Endothelial cell (in vitro differentiated cells): ENCODE measurements around the gene USP3. TPM values are rescaled to one million over a fixed set of nuclear protein-coding genes. Genes with fewer than 3 reads are reported as not detected.
A peak's percentile ranks its signal among the peaks of the same experiment; 100 is the strongest.
"Not testable (repeated sequence)": the region's sequence is repeated elsewhere in the genome, so short reads cannot be mapped to it uniquely, and the experiment has no call there.

ENCODE experiments used
- DNase-seq: peaks from one replicate; pipeline ENCODE4 v3.0.0; 2021; ENCODE audit warnings: low spot score
- H3K27ac Mint-ChIP-seq: one replicate; pipeline ENCODE4 v1.8.0; 2021; ENCODE audit warnings: mixed read lengths, inconsistent platforms; ENCODE audit not compliant: unreplicated experiment
- H3K27me3 Mint-ChIP-seq: one replicate; pipeline ENCODE4 v1.8.0; 2021; ENCODE audit warnings: mild to moderate bottlenecking, moderate library complexity, mixed read lengths, inconsistent platforms; ENCODE audit not compliant: unreplicated experiment
- H3K36me3 Mint-ChIP-seq: one replicate; pipeline ENCODE4 v1.8.0; 2021; ENCODE audit warnings: mild to moderate bottlenecking, low read depth, mixed read lengths, inconsistent platforms; ENCODE audit not compliant: unreplicated experiment
- H3K4me1 Mint-ChIP-seq: one replicate; pipeline ENCODE4 v1.8.0; 2021; ENCODE audit warnings: mild to moderate bottlenecking, mixed read lengths, inconsistent platforms; ENCODE audit not compliant: unreplicated experiment
- H3K4me3 Mint-ChIP-seq: one replicate; pipeline ENCODE4 v1.8.0; 2021; ENCODE audit warnings: mild to moderate bottlenecking, mixed read lengths, inconsistent platforms; ENCODE audit not compliant: unreplicated experiment
- H3K9me3 Mint-ChIP-seq: one replicate; pipeline ENCODE4 v1.8.0; 2021; ENCODE audit warnings: mixed read lengths, inconsistent platforms; ENCODE audit not compliant: unreplicated experiment
- total RNA-seq: library from RNA; stranded (reverse); fragmentation: NEBNext Ultra II Directional; extraction: Animal tissue kit (Norgen Biotek cat#: 25700); gene quantifications from one replicate; pipeline ENCODE4 v1.2.1, GENCODE V29; 2021; ENCODE audit not compliant: unreplicated experiment
- TF ChIP-seq, protein P1 (sequence below): fragments of 200-600 bp; sonication (generic); IDR thresholded peaks from one replicate; pipeline ENCODE4 v1.5.0; 2021; ENCODE audit warnings: antibody characterized with exemption; ENCODE audit not compliant: unreplicated experiment

Gene USP3
- total RNA-seq, 1 donor from 2014 or later: 33.5 TPM

- Mint-ChIP-seq H3K9me3 (no peaks in the 10 kb centered on the region), H3K27ac (no peak overlapping the region), H3K4me1 (peaks cover 6% of the 10 kb centered on the region), H3K27me3 (peaks cover 3% of the 10 kb centered on the region), H3K36me3 (peaks cover 48% of the 10 kb centered on the region), H3K4me3 (no peak overlapping the region)
- TF ChIP-seq, protein P1, sequence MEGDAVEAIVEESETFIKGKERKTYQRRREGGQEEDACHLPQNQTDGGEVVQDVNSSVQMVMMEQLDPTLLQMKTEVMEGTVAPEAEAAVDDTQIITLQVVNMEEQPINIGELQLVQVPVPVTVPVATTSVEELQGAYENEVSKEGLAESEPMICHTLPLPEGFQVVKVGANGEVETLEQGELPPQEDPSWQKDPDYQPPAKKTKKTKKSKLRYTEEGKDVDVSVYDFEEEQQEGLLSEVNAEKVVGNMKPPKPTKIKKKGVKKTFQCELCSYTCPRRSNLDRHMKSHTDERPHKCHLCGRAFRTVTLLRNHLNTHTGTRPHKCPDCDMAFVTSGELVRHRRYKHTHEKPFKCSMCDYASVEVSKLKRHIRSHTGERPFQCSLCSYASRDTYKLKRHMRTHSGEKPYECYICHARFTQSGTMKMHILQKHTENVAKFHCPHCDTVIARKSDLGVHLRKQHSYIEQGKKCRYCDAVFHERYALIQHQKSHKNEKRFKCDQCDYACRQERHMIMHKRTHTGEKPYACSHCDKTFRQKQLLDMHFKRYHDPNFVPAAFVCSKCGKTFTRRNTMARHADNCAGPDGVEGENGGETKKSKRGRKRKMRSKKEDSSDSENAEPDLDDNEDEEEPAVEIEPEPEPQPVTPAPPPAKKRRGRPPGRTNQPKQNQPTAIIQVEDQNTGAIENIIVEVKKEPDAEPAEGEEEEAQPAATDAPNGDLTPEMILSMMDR: no peak
- no peak for DNase-seq
Observed at GRCh38 chr15:63615935-63616334, 111.5 kb downstream of the USP3 start.

DNA sequence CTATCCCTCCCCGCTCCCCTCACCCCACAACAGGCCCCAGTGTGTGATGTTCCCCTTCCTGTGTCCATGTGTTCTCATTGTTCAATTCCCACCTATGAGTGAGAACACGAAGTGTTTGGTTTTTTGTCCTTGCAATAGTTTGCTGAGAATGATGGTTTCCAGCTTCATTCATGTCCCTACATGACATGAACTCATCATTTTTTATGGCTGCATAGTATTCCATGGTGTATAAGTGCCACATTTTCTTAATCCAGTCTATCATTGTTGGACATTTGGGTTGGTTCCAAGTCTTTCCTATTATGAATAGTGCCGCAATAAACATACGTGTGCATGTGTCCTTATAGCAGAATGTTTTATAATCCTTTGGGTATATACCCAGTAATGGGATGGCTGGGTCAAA is 112.8 kb downstream of the USP3 start:
- H3K36me3 Mint-ChIP-seq: peaks cover 51% of the 10 kb centered on the region
- H3K9me3 Mint-ChIP-seq, H3K27ac Mint-ChIP-seq, DNase-seq, H3K4me3 Mint-ChIP-seq, H3K4me1 Mint-ChIP-seq, H3K27me3 Mint-ChIP-seq: not testable (repeated sequence)

GRCh38 chr15:63617627-63618026 is 113.2 kb downstream of the USP3 start:
- not testable (repeated sequence) for DNase-seq, H3K27ac Mint-ChIP-seq, H3K4me1 Mint-ChIP-seq, H3K4me3 Mint-ChIP-seq, H3K9me3 Mint-ChIP-seq, H3K27me3 Mint-ChIP-seq
- H3K36me3 Mint-ChIP-seq: peaks cover 51% of the 10 kb centered on the region

- H3K27me3 Mint-ChIP-seq, DNase-seq, H3K4me1 Mint-ChIP-seq, H3K27ac Mint-ChIP-seq, H3K9me3 Mint-ChIP-seq, H3K4me3 Mint-ChIP-seq: not testable (repeated sequence)
- H3K36me3 Mint-ChIP-seq: peaks cover 53% of the 10 kb centered on the region
Observed at GRCh38 chr15:63620760-63621159, 116.4 kb downstream of the USP3 start.

DNA sequence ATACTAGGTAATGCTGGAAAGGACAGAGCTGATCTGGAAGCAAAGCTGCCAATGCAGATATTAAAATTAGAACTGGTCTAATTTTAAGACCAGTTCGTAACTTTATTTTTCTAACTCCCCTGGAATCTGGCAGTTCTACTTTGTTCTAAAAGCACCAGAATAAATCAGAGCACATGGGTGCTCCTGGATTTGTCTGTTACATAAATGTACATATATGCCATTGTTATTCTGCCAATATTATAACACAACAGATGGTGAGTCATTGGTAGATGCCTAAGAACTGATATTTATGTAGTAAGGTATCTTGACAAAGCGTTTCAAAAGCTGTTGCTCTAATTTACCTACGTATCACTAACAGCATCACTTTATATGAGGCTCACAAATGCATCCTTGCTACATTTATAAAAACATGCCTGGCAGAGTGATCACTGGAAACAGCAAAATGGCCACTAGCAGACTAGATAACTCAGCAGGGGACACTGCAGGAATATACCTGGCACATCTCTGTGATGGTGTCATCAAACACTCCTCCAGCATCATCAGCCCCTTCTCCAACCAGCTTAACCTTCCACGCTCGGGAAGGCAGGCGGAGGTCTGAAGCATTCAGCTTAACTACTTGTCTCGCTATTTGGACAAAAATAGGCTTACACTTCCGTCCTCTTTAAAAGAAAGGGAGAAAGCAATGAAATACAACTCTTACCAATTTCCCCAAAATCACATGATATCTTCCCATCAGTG is 119.0 kb downstream of the USP3 start:
- TF ChIP-seq, protein P1: no peak
- Mint-ChIP-seq H3K4me1 (no peaks in the 10 kb centered on the region), H3K36me3 (peaks cover 52% of the 10 kb centered on the region), H3K9me3 (no peaks in the 10 kb centered on the region), H3K27me3 (peaks cover 1% of the 10 kb centered on the region), H3K27ac (no peak overlapping the region), H3K4me3 (peak overlapping the region; percentile 34)
- no peak for DNase-seq

DNA sequence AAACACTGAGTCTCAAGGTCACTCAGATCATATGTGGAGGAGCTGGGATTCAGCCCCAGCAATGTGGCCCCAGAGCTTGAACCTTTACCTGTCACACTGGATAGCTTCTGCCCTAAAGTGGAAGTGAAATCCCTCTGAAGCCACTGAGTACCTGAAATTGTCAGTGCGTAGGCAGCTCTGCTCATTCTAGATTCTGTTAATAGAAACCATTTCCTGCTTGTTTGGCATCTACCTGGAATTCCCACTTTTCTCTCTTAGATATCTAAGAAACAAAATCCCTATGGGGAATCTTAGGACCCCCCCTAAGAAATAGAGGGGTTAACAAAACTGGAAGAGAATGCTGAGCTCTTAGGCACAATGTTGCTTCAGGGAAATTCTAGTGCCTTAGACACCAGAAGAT is 122.6 kb downstream of the USP3 start:
- TF ChIP-seq, protein P1: no peak
- no peak overlapping the region for H3K27ac Mint-ChIP-seq
- H3K27me3 Mint-ChIP-seq: no peaks in the 10 kb centered on the region
- H3K4me1 Mint-ChIP-seq: no peaks in the 10 kb centered on the region
- H3K36me3 Mint-ChIP-seq: peaks cover 54% of the 10 kb centered on the region
- no peaks in the 10 kb centered on the region for H3K9me3 Mint-ChIP-seq
- no peak for DNase-seq
- no peak overlapping the region for H3K4me3 Mint-ChIP-seq
